GM12878 (cell line): ENCODE results near the gene ZNF484. TPM values are rescaled to one million over a fixed set of nuclear protein-coding genes. Genes with fewer than 3 reads are reported as not detected.
A peak's percentile ranks its signal among the peaks of the same experiment; 100 is the strongest.

ENCODE experiments used
- ATAC-seq: fragments of 200-7000 bp; cut with Tn5 transposase; 3 replicates; pipeline ENCODE4 v1.9.1; 2020; ENCODE audit warnings: mild to moderate bottlenecking, moderate library complexity
- BruUV-seq: library from RNA; stranded (reverse); fragments of 400-500 nt; replicated peaks from 2 replicates; lab custom pipeline; 2021; lab: Mats Ljungman, UMichigan
- CTCF ChIA-PET: fragments of 300-600 bp; sonication (Branson Sonifier 250); formaldehyde crosslinking; extraction: SDS; loops from one replicate; lab custom pipeline; 2021; ENCODE audit warnings: inconsistent platforms; lab: Yijun Ruan, JAX
- POLR2A ChIA-PET: fragments of 350-600 bp; formaldehyde crosslinking; extraction: SDS; loops from one replicate; lab custom pipeline; 2021; ENCODE audit warnings: inconsistent platforms; lab: Charles Lee
- RAD21 ChIA-PET: fragments of 300-600 bp; sonication (Branson Sonifier 250); formaldehyde crosslinking; loops from one replicate; lab custom pipeline; 2023; ENCODE audit warnings: antibody characterized with exemption; ENCODE audit not compliant: unreplicated experiment; lab: Charles Lee
- SMC1A ChIA-PET: fragments of 300-600 bp; sonication (Branson Sonifier 250); formaldehyde crosslinking; loops from one replicate; lab custom pipeline; 2023; ENCODE audit not compliant: unreplicated experiment, uncharacterized antibody; lab: Charles Lee
- DNase-seq: peaks from one replicate; pipeline ENCODE4 v3.0.0-alpha.2; 2011; ENCODE audit warnings: low read depth, low spot score
- FAIRE-seq: peaks from 3 replicates; lab custom pipeline; 2011; peaks lifted over from hg19 to GRCh38; lab: Jason Lieb, UNC
- H2AFZ ChIP-seq: 2 replicates; pipeline ENCODE4 v1.6.0; 2011; ENCODE audit warnings: low read depth, low read length, control low read depth; ENCODE audit not compliant: control insufficient read depth
- H3K27ac ChIP-seq: 2 replicates; pipeline ENCODE4 v1.5.1; 2011; ENCODE audit warnings: control low read depth; ENCODE audit not compliant: control insufficient read depth, insufficient read depth
- H3K27me3 ChIP-seq, 2 experiments: replicated peaks in 1 of 2; 2 replicates each; pipeline versions ENCODE4 v1.6.0 to v1.6.1; 2011; ENCODE audit warnings: low read length in 1 of 2; ENCODE audit not compliant: control insufficient read depth in 2 of 2, insufficient read depth in 2 of 2
- H3K36me3 ChIP-seq, 2 experiments: 2 replicates each; pipeline ENCODE4 v1.5.1; 2011; ENCODE audit warnings: low read length in 1 of 2; ENCODE audit not compliant: control insufficient read depth in 2 of 2, insufficient read depth in 2 of 2
- H3K4me1 ChIP-seq: 2 replicates; pipeline ENCODE4 v1.6.1; 2011; ENCODE audit warnings: mild to moderate bottlenecking, low read length, moderate library complexity, mixed read lengths; ENCODE audit not compliant: control insufficient read depth, insufficient read depth
- H3K4me2 ChIP-seq: 2 replicates; pipeline ENCODE4 v1.6.0; 2011; ENCODE audit warnings: control low read depth; ENCODE audit not compliant: control insufficient read depth, insufficient read depth
- H3K4me3 ChIP-seq: fragments of 200-600 bp; sonication (generic); 2 replicates; pipeline ENCODE4 v1.5.1; 2016
- H3K79me2 ChIP-seq: 2 replicates; pipeline ENCODE4 v1.6.0; 2011; ENCODE audit warnings: low read length; ENCODE audit not compliant: control insufficient read depth, insufficient read depth
- H3K9ac ChIP-seq: 2 replicates; pipeline ENCODE4 v1.8.0; 2011; ENCODE audit warnings: low read length, control low read depth, mixed read lengths; ENCODE audit not compliant: control insufficient read depth, insufficient read depth
- H3K9me3 ChIP-seq: replicated peaks from 3 replicates; pipeline ENCODE4 v1.5.1; 2011; ENCODE audit warnings: mild to moderate bottlenecking, low read length; ENCODE audit not compliant: control insufficient read depth, insufficient read depth
- H4K20me1 ChIP-seq: 2 replicates; pipeline ENCODE4 v1.6.0; 2011; ENCODE audit not compliant: control insufficient read depth, insufficient read depth
- ESRRA ChIP-seq: IDR thresholded peaks from 2 replicates; pipeline ENCODE4 v1.6.1; 2012; ENCODE audit warnings: mild to moderate bottlenecking, low read length, improper control_type of control experiment
- IRF4 ChIP-seq: IDR thresholded peaks from 2 replicates; pipeline ENCODE4 v1.6.1; 2011; ENCODE audit warnings: low read depth, low read length
- JUND ChIP-seq: IDR thresholded peaks from 2 replicates; pipeline ENCODE4 v1.6.1; 2012; ENCODE audit warnings: low read depth, mild to moderate bottlenecking, low read length, improper control_type of control experiment, moderate library complexity
- KLF5 ChIP-seq: fragments of 450-650 bp; IDR thresholded peaks from 2 replicates; pipeline ENCODE4 v1.6.1; 2014; ENCODE audit warnings: mild to moderate bottlenecking; ENCODE audit not compliant: partially characterized antibody
- POU2F2 ChIP-seq: IDR thresholded peaks from 3 replicates; pipeline ENCODE4 v1.6.1; 2011; ENCODE audit warnings: low read depth, mild to moderate bottlenecking, low read length, borderline replicate concordance
- TAF1 ChIP-seq: IDR thresholded peaks from 2 replicates; pipeline ENCODE4 v1.6.1; 2011; ENCODE audit warnings: mild to moderate bottlenecking, low read depth, low read length, borderline replicate concordance
- TCF12 ChIP-seq: IDR thresholded peaks from 2 replicates; pipeline ENCODE4 v1.6.1; 2011; ENCODE audit warnings: low read depth, mild to moderate bottlenecking, low read length
- WGBS: methylation state at CpG from one replicate; pipeline ENCODE4 v1.1.6; 2016; ENCODE audit warnings: low lambda C conversion rate; ENCODE audit not compliant: insufficient replicate concordance, insufficient coverage; ENCODE audit errors: missing lambda C conversion rate; 5-methylcytosine and 5-hydroxymethylcytosine counted together
- in situ Hi-C: fragments of 300-500 bp; cut with MboI; formaldehyde crosslinking; loops from 9 replicates; pipeline ENCODE4 v1.14.3; 2018; ENCODE audit warnings: mixed read lengths
- intact Hi-C: fragments of 100-400 bp; cut with micrococcal nuclease; formaldehyde crosslinking; loops from one replicate; pipeline ENCODE4 v1.14.2; 2022; ENCODE audit not compliant: unreplicated experiment
- polyA plus RNA-seq, 11 experiments: library from polyadenylated mRNA; depleted of rRNA in 4 of 11; unstranded in 6 of 11; stranded (reverse) in 5 of 11; fragments of >200 nt; fragmentation: Nextera tagmentation in 4 of 11; fragmentation: Illumina TruSeq in 1 of 11; extraction: Ambion mirVana in 4 of 11; extraction: Trizol in 1 of 11; gene quantifications; 1 replicate in 1 of 11; 2 replicates in 10 of 11; pipeline versions ENCODE4 v1.2.1 to v1.2.3, GENCODE V29; 2011 to 2016; ENCODE audit warnings: inconsistent platforms in 2 of 11, missing spikeins in 2 of 11, low read depth in 1 of 11
- total RNA-seq, 4 experiments: library from RNA; depleted of rRNA in 3 of 4; stranded (reverse); fragments of >200 nt in 3 of 4; fragmentation: Illumina TruSeq in 1 of 4; extraction: Trizol in 1 of 4; gene quantifications; 2 replicates each; pipeline versions ENCODE4 v1.2.1 to v1.2.3, GENCODE V29; 2013 to 2021
- TF ChIP-seq, protein P1 (sequence below): IDR thresholded peaks from 2 replicates; pipeline ENCODE4 v1.6.1; 2012; ENCODE audit warnings: improper control_type of control experiment, low read depth, low read length; ENCODE audit not compliant: insufficient replicate concordance
- TF ChIP-seq, protein P2 (sequence below): IDR thresholded peaks from 2 replicates; pipeline ENCODE4 v1.6.1; 2012; ENCODE audit warnings: low read length, inconsistent platforms
- TF ChIP-seq, protein P3 (sequence below): fragments of 450-650 bp; conservative IDR thresholded peaks from 2 replicates; pipeline ENCODE4 v1.6.1; 2017; ENCODE audit warnings: mild to moderate bottlenecking, moderate library complexity
- TF ChIP-seq, protein P4 (sequence below): fragments of 450-650 bp; IDR thresholded peaks from 2 replicates; pipeline ENCODE4 v1.6.1; 2018; ENCODE audit warnings: borderline replicate concordance, mild to moderate bottlenecking; ENCODE audit not compliant: partially characterized antibody

Gene ZNF484
- total and polyA plus RNA-seq, 10 of the 15 experiments (the other 5 are each of a cell fraction or from before 2014, with no cell fraction given), result 0.95 to 7.8 (median 3.3) TPM

DNA sequence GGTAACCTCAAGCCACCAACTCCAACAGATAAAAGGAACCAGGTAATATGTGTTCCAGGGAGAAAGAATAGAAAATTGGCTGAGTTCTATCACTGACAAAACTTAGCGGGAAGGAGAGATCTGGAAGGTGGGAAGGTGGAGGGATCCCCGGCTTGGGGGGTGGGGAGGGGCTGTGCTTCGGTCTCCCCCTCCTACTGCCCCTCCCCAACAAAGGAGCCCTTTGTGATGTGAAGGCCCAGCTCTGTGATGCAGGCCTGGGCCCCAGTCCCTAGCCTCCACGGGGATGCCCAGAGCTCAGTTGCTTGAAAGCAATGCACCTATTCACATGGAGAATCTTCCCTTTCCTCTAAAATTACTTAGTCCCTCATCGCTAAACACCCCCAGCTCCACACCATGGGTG is 4.4 kb upstream of the ZNF484 start (continued):
- TF ChIP-seq, protein P1, sequence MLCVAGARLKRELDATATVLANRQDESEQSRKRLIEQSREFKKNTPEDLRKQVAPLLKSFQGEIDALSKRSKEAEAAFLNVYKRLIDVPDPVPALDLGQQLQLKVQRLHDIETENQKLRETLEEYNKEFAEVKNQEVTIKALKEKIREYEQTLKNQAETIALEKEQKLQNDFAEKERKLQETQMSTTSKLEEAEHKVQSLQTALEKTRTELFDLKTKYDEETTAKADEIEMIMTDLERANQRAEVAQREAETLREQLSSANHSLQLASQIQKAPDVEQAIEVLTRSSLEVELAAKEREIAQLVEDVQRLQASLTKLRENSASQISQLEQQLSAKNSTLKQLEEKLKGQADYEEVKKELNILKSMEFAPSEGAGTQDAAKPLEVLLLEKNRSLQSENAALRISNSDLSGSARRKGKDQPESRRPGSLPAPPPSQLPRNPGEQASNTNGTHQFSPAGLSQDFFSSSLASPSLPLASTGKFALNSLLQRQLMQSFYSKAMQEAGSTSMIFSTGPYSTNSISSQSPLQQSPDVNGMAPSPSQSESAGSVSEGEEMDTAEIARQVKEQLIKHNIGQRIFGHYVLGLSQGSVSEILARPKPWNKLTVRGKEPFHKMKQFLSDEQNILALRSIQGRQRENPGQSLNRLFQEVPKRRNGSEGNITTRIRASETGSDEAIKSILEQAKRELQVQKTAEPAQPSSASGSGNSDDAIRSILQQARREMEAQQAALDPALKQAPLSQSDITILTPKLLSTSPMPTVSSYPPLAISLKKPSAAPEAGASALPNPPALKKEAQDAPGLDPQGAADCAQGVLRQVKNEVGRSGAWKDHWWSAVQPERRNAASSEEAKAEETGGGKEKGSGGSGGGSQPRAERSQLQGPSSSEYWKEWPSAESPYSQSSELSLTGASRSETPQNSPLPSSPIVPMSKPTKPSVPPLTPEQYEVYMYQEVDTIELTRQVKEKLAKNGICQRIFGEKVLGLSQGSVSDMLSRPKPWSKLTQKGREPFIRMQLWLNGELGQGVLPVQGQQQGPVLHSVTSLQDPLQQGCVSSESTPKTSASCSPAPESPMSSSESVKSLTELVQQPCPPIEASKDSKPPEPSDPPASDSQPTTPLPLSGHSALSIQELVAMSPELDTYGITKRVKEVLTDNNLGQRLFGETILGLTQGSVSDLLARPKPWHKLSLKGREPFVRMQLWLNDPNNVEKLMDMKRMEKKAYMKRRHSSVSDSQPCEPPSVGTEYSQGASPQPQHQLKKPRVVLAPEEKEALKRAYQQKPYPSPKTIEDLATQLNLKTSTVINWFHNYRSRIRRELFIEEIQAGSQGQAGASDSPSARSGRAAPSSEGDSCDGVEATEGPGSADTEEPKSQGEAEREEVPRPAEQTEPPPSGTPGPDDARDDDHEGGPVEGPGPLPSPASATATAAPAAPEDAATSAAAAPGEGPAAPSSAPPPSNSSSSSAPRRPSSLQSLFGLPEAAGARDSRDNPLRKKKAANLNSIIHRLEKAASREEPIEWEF, result no peak
- TF ChIP-seq IRF4, result no peak
- TF ChIP-seq POU2F2, result no peak

DNA sequence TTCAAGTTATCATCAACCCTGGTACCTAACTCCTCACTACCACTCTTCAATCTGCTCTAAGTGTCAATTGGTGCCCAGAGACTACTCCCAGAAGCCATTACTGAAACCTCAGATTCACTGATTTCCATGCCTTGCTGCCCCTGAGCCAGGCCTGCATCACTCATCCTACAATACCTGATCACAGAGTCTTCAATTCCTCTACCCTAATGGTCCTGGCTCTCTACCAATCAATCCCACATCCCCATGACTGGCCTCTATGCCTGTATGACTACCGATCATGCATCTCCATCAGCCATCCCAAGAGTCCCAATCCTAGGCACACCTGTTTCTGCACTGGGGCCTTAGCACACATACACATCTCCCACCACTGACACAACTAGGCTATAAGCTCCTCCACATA is 2.5 kb downstream of the ZNF484 start:
- in situ Hi-C loops (no loop called here), intact Hi-C loops (loop anchor here (5.0 kb wide), 1 partner anchor 113 kb away; the partner anchor contains the start of gene BICD2)
- H3K36me3 ChIP-seq, result peaks cover 0 to 2% of the 10 kb centered on the region in 2 experiments; a peak in 1 of 4 replicates
- RAD21 ChIA-PET, result no interaction called here
- CTCF ChIA-PET, result no interaction called here
- no peaks in the 10 kb centered on the region for H4K20me1 ChIP-seq
- no peaks in the 10 kb centered on the region for H3K27me3 ChIP-seq
- POLR2A ChIA-PET, result no interaction called here
- no peak for ATAC-seq
- H3K4me3 ChIP-seq, result no peak overlapping the region
- DNase-seq, result no peak
- H3K27ac ChIP-seq, result no peak overlapping the region
- no peak overlapping the region for H2AFZ ChIP-seq
- H3K4me1 ChIP-seq, result peaks cover 4% of the 10 kb centered on the region; the same call in 1 of the 2 replicates
- H3K9ac ChIP-seq, result no peak overlapping the region
- H3K9me3 ChIP-seq, result no peaks in the 10 kb centered on the region; the same call in 1 of the 3 replicates
- 57% methylated on average over 1 of the region's 1 CpG for WGBS
- FAIRE-seq, result no peak
- SMC1A ChIA-PET, result interaction anchor here (1.0 kb wide), 1 partner anchor 158 kb away, joined by 3 read pairs; no protein-coding TSS in a partner anchor
- peaks cover 19% of the 10 kb centered on the region for H3K79me2 ChIP-seq
- BruUV-seq, result no TSS peak
- peak overlapping the region; percentile 46; the same call in 1 of the 2 replicates for H3K4me2 ChIP-seq
- TF ChIP-seq, protein P2, sequence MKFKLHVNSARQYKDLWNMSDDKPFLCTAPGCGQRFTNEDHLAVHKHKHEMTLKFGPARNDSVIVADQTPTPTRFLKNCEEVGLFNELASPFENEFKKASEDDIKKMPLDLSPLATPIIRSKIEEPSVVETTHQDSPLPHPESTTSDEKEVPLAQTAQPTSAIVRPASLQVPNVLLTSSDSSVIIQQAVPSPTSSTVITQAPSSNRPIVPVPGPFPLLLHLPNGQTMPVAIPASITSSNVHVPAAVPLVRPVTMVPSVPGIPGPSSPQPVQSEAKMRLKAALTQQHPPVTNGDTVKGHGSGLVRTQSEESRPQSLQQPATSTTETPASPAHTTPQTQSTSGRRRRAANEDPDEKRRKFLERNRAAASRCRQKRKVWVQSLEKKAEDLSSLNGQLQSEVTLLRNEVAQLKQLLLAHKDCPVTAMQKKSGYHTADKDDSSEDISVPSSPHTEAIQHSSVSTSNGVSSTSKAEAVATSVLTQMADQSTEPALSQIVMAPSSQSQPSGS, result no peak
- TF ChIP-seq KLF5 (no peak), JUND (no peak), TCF12 (no peak), ESRRA (no peak), TAF1 (no peak)
- TF ChIP-seq, protein P3, sequence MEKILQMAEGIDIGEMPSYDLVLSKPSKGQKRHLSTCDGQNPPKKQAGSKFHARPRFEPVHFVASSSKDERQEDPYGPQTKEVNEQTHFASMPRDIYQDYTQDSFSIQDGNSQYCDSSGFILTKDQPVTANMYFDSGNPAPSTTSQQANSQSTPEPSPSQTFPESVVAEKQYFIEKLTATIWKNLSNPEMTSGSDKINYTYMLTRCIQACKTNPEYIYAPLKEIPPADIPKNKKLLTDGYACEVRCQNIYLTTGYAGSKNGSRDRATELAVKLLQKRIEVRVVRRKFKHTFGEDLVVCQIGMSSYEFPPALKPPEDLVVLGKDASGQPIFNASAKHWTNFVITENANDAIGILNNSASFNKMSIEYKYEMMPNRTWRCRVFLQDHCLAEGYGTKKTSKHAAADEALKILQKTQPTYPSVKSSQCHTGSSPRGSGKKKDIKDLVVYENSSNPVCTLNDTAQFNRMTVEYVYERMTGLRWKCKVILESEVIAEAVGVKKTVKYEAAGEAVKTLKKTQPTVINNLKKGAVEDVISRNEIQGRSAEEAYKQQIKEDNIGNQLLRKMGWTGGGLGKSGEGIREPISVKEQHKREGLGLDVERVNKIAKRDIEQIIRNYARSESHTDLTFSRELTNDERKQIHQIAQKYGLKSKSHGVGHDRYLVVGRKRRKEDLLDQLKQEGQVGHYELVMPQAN, result no peak
- TF ChIP-seq, protein P4, sequence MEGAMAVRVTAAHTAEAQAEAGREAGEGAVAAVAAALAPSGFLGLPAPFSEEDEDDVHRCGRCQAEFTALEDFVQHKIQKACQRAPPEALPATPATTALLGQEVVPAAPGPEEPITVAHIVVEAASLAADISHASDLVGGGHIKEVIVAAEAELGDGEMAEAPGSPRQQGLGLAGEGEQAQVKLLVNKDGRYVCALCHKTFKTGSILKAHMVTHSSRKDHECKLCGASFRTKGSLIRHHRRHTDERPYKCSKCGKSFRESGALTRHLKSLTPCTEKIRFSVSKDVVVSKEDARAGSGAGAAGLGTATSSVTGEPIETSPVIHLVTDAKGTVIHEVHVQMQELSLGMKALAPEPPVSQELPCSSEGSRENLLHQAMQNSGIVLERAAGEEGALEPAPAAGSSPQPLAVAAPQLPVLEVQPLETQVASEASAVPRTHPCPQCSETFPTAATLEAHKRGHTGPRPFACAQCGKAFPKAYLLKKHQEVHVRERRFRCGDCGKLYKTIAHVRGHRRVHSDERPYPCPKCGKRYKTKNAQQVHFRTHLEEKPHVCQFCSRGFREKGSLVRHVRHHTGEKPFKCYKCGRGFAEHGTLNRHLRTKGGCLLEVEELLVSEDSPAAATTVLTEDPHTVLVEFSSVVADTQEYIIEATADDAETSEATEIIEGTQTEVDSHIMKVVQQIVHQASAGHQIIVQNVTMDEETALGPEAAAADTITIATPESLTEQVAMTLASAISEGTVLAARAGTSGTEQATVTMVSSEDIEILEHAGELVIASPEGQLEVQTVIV, result no peak
